Endothelial cell of umbilical vein (primary cell): ENCODE results near the gene INPP5B. TPM values are rescaled to one million over a fixed set of nuclear protein-coding genes. Genes with fewer than 3 reads are reported as not detected.

ENCODE experiments used
- BruUV-seq: library from RNA; stranded (reverse); fragments of 400-500 nt; replicated peaks from 2 replicates; lab custom pipeline; 2021; lab: Mats Ljungman, UMichigan
- CTCF ChIA-PET: fragments of 300-600, 350-600 bp; sonication (Branson Sonifier 250); formaldehyde crosslinking; loops from one replicate; lab custom pipeline; 2021; ENCODE audit warnings: antibody characterized with exemption, inconsistent platforms; lab: Charles Lee
- POLR2A ChIA-PET: fragments of 300-600, 350-600 bp; sonication (Branson Sonifier 250); formaldehyde crosslinking; loops from one replicate; lab custom pipeline; 2021; ENCODE audit warnings: antibody characterized with exemption, inconsistent platforms; lab: Charles Lee
- DNase-seq: peaks from one replicate; pipeline ENCODE4 v3.0.0-alpha.2; 2011; ENCODE audit warnings: low read depth, low spot score
- FAIRE-seq: peaks from 2 replicates; lab custom pipeline; 2011; peaks lifted over from hg19 to GRCh38; lab: Jason Lieb, UNC
- H2AFZ ChIP-seq: 2 replicates; pipeline ENCODE4 v1.6.0; 2012; ENCODE audit warnings: low read depth, low read length, control low read depth, inconsistent platforms
- H3K27ac ChIP-seq: 2 replicates; pipeline ENCODE4 v1.5.1; 2011; ENCODE audit warnings: low read depth, mild to moderate bottlenecking, control low read depth, low read length, moderate library complexity; ENCODE audit not compliant: insufficient read depth
- H3K27me3 ChIP-seq, 2 experiments: 2 replicates each; pipeline versions ENCODE4 v1.6.0 to v1.6.1; 2011; ENCODE audit warnings: low read length in 2 of 2, mixed read lengths in 1 of 2; ENCODE audit not compliant: control insufficient read depth in 2 of 2, insufficient read depth in 2 of 2
- H3K36me3 ChIP-seq, 2 experiments: 2 replicates in 1 of 2; 3 replicates in 1 of 2; pipeline ENCODE4 v1.5.1; 2011; ENCODE audit warnings: low read length in 2 of 2, mild to moderate bottlenecking in 1 of 2, moderate library complexity in 1 of 2; ENCODE audit not compliant: control insufficient read depth in 2 of 2, insufficient read depth in 2 of 2; ENCODE audit errors: extremely low read depth in 1 of 2
- H3K4me1 ChIP-seq: 3 replicates; pipeline ENCODE4 v1.5.1; 2011; ENCODE audit warnings: mild to moderate bottlenecking, low read length; ENCODE audit not compliant: control insufficient read depth, insufficient read depth; ENCODE audit errors: extremely low read depth
- H3K4me2 ChIP-seq: 2 replicates; pipeline ENCODE4 v1.6.1; 2011; ENCODE audit warnings: low read length, control low read depth, mixed read lengths; ENCODE audit not compliant: insufficient read depth
- H3K4me3 ChIP-seq, 3 experiments: fragments of 200-600 bp in 1 of 3; sonication (generic), shearing (Covaris generic) in 1 of 3; replicated peaks in 1 of 3; 2 replicates each; pipeline ENCODE4 v1.5.1; 2011 to 2016; ENCODE audit warnings: control low read depth in 3 of 3, low read length in 3 of 3, mild to moderate bottlenecking in 2 of 3, inconsistent platforms in 1 of 3, low read depth in 1 of 3, moderate library complexity in 1 of 3; ENCODE audit not compliant: insufficient read depth in 1 of 3
- H3K79me2 ChIP-seq: 2 replicates; pipeline ENCODE4 v1.6.0; 2012; ENCODE audit warnings: low read length, inconsistent platforms; ENCODE audit not compliant: control insufficient read depth, insufficient read depth
- H3K9ac ChIP-seq: replicated peaks from 2 replicates; pipeline ENCODE3; 2011; ENCODE audit warnings: low read length, control low read depth; ENCODE audit not compliant: insufficient read depth; ENCODE audit errors: extremely low read depth
- H3K9me1 ChIP-seq: replicated peaks from 3 replicates; pipeline ENCODE4 v1.6.0; 2011; ENCODE audit warnings: mild to moderate bottlenecking, low read length; ENCODE audit not compliant: control insufficient read depth, insufficient read depth; ENCODE audit errors: extremely low read depth
- H3K9me3 ChIP-seq: replicated peaks from 2 replicates; pipeline ENCODE4 v1.5.1; 2012; ENCODE audit warnings: low read length, inconsistent platforms; ENCODE audit not compliant: control insufficient read depth, insufficient read depth
- H4K20me1 ChIP-seq: replicated peaks from 2 replicates; pipeline ENCODE3; 2011; ENCODE audit warnings: mild to moderate bottlenecking, low read length; ENCODE audit not compliant: control insufficient read depth, insufficient read depth; ENCODE audit errors: extremely low read depth
- EZH2 ChIP-seq: IDR thresholded peaks from 2 replicates; pipeline ENCODE4 v1.6.1; 2012; ENCODE audit warnings: borderline replicate concordance, low read depth, mild to moderate bottlenecking, moderate library complexity, low read length, inconsistent platforms; ENCODE audit not compliant: severe bottlenecking
- FOS ChIP-seq: IDR thresholded peaks from 2 replicates; pipeline ENCODE4 v1.6.1; 2011; ENCODE audit warnings: mild to moderate bottlenecking, low read length, moderate library complexity, borderline replicate concordance; ENCODE audit not compliant: insufficient read depth
- GATA2 ChIP-seq: IDR thresholded peaks from 2 replicates; pipeline ENCODE4 v1.7.0; 2011; ENCODE audit warnings: low read depth, mild to moderate bottlenecking, moderate library complexity, mixed read lengths, low read length; ENCODE audit not compliant: insufficient read length, insufficient read depth
- JUN ChIP-seq: IDR thresholded peaks from 2 replicates; pipeline ENCODE4 v1.6.1; 2011; ENCODE audit warnings: borderline replicate concordance, low read depth; ENCODE audit not compliant: insufficient read length, insufficient read depth
- MYC ChIP-seq: IDR thresholded peaks from one replicate; pipeline ENCODE4 v1.6.1; 2011; ENCODE audit warnings: mild to moderate bottlenecking, low read depth, low read length
- POLR2A ChIP-seq: IDR thresholded peaks from 2 replicates; pipeline ENCODE4 v1.6.1; 2012; ENCODE audit warnings: low read depth, mild to moderate bottlenecking, control low read depth, low read length
- POLR2AphosphoS5 ChIP-seq: IDR thresholded peaks from 2 replicates; pipeline ENCODE4 v1.6.1; 2012; ENCODE audit warnings: low read depth, mild to moderate bottlenecking, control low read depth, low read length, moderate library complexity; ENCODE audit not compliant: insufficient read depth
- dilution Hi-C: fragments of 300-500 bp; cut with MboI; formaldehyde crosslinking; loops from one replicate; pipeline ENCODE4 v1.15.0; 2019; ENCODE audit warnings: low sequenced_read_pairs; ENCODE audit not compliant: extremely low pct_ligation_motif_present
- intact Hi-C: fragments of 100-400 bp; cut with micrococcal nuclease; formaldehyde crosslinking; loops from one replicate; pipeline ENCODE4 v1.10.0; 2022
- polyA plus RNA-seq, 4 experiments: library from polyadenylated mRNA; depleted of rRNA in 3 of 4; stranded (reverse) in 3 of 4; unstranded in 1 of 4; fragments of >200 nt; gene quantifications; 2 replicates each; pipeline versions ENCODE4 v1.2.1 to v1.2.3, GENCODE V29; 2011 to 2012; ENCODE audit warnings: missing spikeins in 1 of 4
- total RNA-seq: library from RNA; stranded (reverse); gene quantifications from 2 replicates; pipeline ENCODE4 v1.2.3, GENCODE V29; 2021
- TF ChIP-seq, protein P1 (sequence below), 2 donors: IDR thresholded peaks; 1 replicate in 1 of 2; 2 replicates in 1 of 2; pipeline ENCODE4 v1.5.1; 2011; ENCODE audit warnings: low read length in 2 of 2, mild to moderate bottlenecking in 2 of 2, moderate library complexity in 2 of 2, control low read depth in 1 of 2, inconsistent platforms in 1 of 2, low read depth in 1 of 2; ENCODE audit not compliant: insufficient read depth in 1 of 2; ENCODE audit errors: extremely low read depth in 1 of 2
- TF ChIP-seq, protein P2 (sequence below): IDR thresholded peaks from 2 replicates; pipeline ENCODE4 v1.6.1; 2011; ENCODE audit not compliant: insufficient read depth, insufficient read length

The INPP5B gene
- total and polyA plus RNA-seq, 2 donors (not counting 3 experiments of a cell fraction or from before 2014, with no cell fraction given): 7.4 to 14.7 TPM

DNA sequence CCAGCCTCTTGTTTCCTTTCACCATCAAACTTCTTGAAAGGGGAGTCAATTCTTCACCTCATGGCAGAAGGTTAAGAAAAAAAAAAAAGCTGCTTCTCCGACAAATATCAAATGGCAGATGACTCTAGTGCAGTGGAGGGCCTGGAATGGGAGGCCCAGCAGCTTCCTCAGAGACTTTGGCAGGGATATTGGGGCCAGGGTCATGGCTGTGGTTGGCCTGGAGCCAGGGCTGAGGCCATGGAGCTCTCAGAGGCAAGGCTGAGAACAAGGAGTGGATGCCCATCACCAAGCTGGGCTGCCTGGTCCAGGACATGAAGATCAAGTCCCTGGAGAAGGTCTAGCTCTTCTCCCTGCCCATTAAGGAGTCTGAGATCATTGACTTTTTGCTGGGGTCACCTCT, 106.1 kb downstream of the INPP5B start:
- no peaks in the 10 kb centered on the region for H3K4me1 ChIP-seq
- no peak overlapping the region for H3K4me3 ChIP-seq
- H3K9me3 ChIP-seq: no peaks in the 10 kb centered on the region
- no peaks in the 10 kb centered on the region for H3K27me3 ChIP-seq
- no peaks in the 10 kb centered on the region for H4K20me1 ChIP-seq
- H3K9me1 ChIP-seq: no peaks in the 10 kb centered on the region
- H3K27ac ChIP-seq: no peak overlapping the region
- H3K9ac ChIP-seq: no peak overlapping the region
- no peak for FAIRE-seq
- intact Hi-C loops: no loop called here
- H2AFZ ChIP-seq: no peak overlapping the region
- H3K4me2 ChIP-seq: no peak overlapping the region
- peaks cover 18% of the 10 kb centered on the region for H3K79me2 ChIP-seq
- TF ChIP-seq POLR2AphosphoS5 (no peak), GATA2 (no peak), JUN (no peak), POLR2A (no peak), FOS (no peak), EZH2 (no peak), MYC (no peak)
- TF ChIP-seq, protein P1, sequence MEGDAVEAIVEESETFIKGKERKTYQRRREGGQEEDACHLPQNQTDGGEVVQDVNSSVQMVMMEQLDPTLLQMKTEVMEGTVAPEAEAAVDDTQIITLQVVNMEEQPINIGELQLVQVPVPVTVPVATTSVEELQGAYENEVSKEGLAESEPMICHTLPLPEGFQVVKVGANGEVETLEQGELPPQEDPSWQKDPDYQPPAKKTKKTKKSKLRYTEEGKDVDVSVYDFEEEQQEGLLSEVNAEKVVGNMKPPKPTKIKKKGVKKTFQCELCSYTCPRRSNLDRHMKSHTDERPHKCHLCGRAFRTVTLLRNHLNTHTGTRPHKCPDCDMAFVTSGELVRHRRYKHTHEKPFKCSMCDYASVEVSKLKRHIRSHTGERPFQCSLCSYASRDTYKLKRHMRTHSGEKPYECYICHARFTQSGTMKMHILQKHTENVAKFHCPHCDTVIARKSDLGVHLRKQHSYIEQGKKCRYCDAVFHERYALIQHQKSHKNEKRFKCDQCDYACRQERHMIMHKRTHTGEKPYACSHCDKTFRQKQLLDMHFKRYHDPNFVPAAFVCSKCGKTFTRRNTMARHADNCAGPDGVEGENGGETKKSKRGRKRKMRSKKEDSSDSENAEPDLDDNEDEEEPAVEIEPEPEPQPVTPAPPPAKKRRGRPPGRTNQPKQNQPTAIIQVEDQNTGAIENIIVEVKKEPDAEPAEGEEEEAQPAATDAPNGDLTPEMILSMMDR (IDR thresholded peaks at IDR 0.05; ENCODE audit: extremely low read depth in 1 of 2, insufficient read depth in 1 of 2, low read depth in 1 of 2, low read length in 2 of 2): no peak
- TF ChIP-seq, protein P2, sequence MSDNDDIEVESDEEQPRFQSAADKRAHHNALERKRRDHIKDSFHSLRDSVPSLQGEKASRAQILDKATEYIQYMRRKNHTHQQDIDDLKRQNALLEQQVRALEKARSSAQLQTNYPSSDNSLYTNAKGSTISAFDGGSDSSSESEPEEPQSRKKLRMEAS: no peak
- no peak for DNase-seq
- peaks cover 7 to 9% of the 10 kb centered on the region in 2 experiments for H3K36me3 ChIP-seq
- dilution Hi-C loops: no loop called here
- no TSS peak for BruUV-seq
- ChIA-PET POLR2A (no interaction called here), CTCF (interaction anchor here (2.1 kb wide), 1 partner anchor 19 kb away, joined by 9 read pairs; the partner anchor contains the start of gene MTF1)
